ENCODE measurements around the gene RPL37.
"Not testable (repeated sequence)": the region's sequence is repeated elsewhere in the genome, so short reads cannot be mapped to it uniquely, and the experiment has no call there.

RPL37 gene

GRCh38 chr5:40833712-40834229 is 1.3 kb downstream of the RPL37 start:
- DNase-seq: no peak

- DNase-seq: peak; percentile 16
Measured at GRCh38 chr5:40832345-40832744, 2.7 kb downstream of the RPL37 start.

- DNase-seq: peak; percentile 13
Measured at GRCh38 chr5:40831346-40832210, 3.4 kb downstream of the RPL37 start.

- DNase-seq: no peak
Measured at GRCh38 chr5:40829748-40830533, 5.1 kb downstream of the RPL37 start.

- no peak for DNase-seq
Measured at GRCh38 chr5:40828690-40829661, 6.0 kb downstream of the RPL37 start.

GRCh38 chr5:40828021-40828631 is 6.9 kb downstream of the RPL37 start:
- no peak for DNase-seq

GRCh38 chr5:40827188-40827977 is 7.6 kb downstream of the RPL37 start:
- no peak for DNase-seq

GRCh38 chr5:40826489-40827187 is 8.4 kb downstream of the RPL37 start:
- DNase-seq: no peak

GRCh38 chr5:40825461-40826043 is 9.5 kb downstream of the RPL37 start:
- DNase-seq: not testable (repeated sequence)

GRCh38 chr5:40823459-40823858 is 11.6 kb downstream of the RPL37 start:
- no peak for DNase-seq

GRCh38 chr5:40813698-40814281 is 21.2 kb downstream of the RPL37 start:
- DNase-seq: no peak

GRCh38 chr5:40812125-40812524 is 22.9 kb downstream of the RPL37 start:
- DNase-seq: no peak

GRCh38 chr5:40801771-40802562 is 33.1 kb downstream of the RPL37 start:
- DNase-seq: no peak

GRCh38 chr5:40799258-40799657 is 35.8 kb downstream of the RPL37 start:
- no peak for DNase-seq

GRCh38 chr5:40798801-40799210 is 36.2 kb downstream of the RPL37 start:
- DNase-seq: peak; percentile 72

GRCh38 chr5:40798012-40798800 is 36.8 kb downstream of the RPL37 start, which contains the start of gene PRKAA1:
PRKAA1 (minus strand) TSS chr5:40798374; CDS start chr5:40798189, 185 bp downstream.
- DNase-seq: peak; percentile 89

GRCh38 chr5:40797273-40798011 is 37.6 kb downstream of the RPL37 start:
- peak; percentile 76 for DNase-seq

Data from HCEC 1CT (cell line).